ENCODE results near the gene NOTCH3. TPM values are rescaled to one million over a fixed set of nuclear protein-coding genes. Genes with fewer than 3 reads are reported as not detected.

The NOTCH3 gene
- total RNA-seq, 1 donor from 2014 or later: 21.7 TPM

DNA sequence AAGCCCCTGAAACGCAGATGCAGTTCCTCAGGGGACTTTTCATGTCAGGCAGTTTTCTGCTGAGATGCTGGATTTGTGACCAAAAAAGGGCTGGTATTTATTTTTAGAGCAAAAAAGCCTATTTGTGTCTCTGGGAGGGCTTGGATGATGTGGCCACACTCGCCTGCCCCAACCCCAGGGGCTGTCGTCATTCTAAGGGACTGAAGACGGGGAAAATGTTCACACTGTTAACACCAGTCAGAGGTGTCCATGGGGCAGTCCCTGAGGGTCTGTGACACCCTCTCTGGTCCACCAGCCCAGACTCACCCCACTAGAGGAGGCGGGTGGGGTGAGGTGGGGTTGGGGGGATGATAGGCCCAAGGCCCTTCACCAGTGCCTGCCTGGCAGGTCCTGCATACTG lies 47.3 kb upstream of the NOTCH3 start:
- no peak for DNase-seq
- H3K9me3 ChIP-seq (replicated peaks): no peaks in the 10 kb centered on the region
- TF ChIP-seq, protein P1, sequence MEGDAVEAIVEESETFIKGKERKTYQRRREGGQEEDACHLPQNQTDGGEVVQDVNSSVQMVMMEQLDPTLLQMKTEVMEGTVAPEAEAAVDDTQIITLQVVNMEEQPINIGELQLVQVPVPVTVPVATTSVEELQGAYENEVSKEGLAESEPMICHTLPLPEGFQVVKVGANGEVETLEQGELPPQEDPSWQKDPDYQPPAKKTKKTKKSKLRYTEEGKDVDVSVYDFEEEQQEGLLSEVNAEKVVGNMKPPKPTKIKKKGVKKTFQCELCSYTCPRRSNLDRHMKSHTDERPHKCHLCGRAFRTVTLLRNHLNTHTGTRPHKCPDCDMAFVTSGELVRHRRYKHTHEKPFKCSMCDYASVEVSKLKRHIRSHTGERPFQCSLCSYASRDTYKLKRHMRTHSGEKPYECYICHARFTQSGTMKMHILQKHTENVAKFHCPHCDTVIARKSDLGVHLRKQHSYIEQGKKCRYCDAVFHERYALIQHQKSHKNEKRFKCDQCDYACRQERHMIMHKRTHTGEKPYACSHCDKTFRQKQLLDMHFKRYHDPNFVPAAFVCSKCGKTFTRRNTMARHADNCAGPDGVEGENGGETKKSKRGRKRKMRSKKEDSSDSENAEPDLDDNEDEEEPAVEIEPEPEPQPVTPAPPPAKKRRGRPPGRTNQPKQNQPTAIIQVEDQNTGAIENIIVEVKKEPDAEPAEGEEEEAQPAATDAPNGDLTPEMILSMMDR (IDR thresholded peaks at IDR 0.05; ENCODE audit: borderline replicate concordance): no peak
- H3K27me3 ChIP-seq (ENCODE audit: low read depth): no peaks in the 10 kb centered on the region
- H3K27ac ChIP-seq (replicated peaks): peak overlapping the region; percentile 96
- no peak overlapping the region for H3K4me3 ChIP-seq
- peaks cover 51% of the 10 kb centered on the region for H3K36me3 ChIP-seq
- peaks cover 89% of the 10 kb centered on the region for H3K4me1 ChIP-seq
- intact Hi-C loops (cut with micrococcal nuclease): no loop called here

DNA sequence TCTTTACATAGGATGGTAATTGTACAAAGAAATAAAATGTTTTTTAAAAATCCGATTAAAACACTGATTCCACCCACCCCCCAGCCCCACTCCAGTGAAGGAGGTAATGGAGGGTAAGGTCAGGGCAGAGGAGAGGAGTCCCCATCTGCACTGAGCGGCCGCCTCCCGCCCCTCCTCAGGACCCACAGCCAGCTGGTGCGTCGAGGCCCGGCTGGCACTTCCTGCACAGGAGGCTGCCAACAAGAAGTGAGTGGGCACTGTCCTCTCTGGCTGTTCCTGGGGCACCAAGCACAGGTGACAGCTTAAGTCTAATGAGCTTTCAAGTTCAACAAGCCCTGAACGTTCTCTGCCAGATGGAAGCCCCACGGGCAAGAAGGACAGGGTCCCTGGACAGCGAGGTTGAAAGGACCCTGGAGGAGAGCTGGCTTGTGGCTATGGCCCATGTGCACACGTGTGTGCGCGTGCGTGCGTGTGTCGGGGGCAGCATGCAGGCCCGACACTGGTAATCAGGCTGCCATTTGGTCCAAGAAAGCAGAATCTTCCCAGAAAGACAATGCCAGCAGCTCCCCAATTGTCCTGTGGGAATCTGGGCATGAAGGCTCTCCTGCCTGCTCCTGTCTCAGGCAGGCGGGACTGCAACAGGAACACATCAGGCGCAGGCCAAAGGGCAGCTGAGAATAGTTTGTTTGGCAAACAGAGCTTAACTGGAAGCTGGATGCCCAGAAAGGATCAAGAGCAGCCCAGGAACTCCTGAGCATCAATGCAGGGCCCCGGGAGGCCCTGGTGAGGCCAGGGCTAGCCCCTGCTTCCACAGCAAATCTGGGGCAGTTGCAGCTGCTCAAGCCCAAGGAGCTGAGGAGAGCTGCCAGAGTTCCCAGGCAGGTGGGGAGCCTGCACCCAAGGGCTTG lies 46.6 kb upstream of the NOTCH3 start:
- H3K27me3 ChIP-seq (ENCODE audit: low read depth): no peaks in the 10 kb centered on the region
- no peak for DNase-seq
- no peak overlapping the region for H3K4me3 ChIP-seq
- peak overlapping the region; percentile 96 for H3K27ac ChIP-seq (replicated peaks)
- peaks cover 44% of the 10 kb centered on the region for H3K36me3 ChIP-seq
- H3K4me1 ChIP-seq: peaks cover 82% of the 10 kb centered on the region
- TF ChIP-seq, protein P1 (IDR thresholded peaks at IDR 0.05; ENCODE audit: borderline replicate concordance): no peak
- intact Hi-C loops (cut with micrococcal nuclease): no loop called here
- no peaks in the 10 kb centered on the region for H3K9me3 ChIP-seq (replicated peaks)

DNA sequence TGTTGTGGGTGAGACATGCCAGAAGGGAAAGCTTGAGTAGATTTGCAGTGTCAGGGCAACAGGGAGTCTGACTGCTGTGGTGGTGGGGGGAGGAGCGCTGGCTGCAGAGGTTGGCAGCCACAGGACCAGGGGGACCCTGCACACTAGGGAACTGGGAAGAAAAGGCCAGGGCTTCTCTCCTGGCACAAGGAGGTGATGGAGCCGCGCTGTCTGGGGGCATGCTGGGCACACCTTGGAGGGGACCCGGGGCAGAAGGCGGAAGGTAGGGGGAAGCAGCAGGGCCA lies 45.3 kb upstream of the NOTCH3 start:
- TF ChIP-seq, protein P1 (IDR thresholded peaks at IDR 0.05; ENCODE audit: borderline replicate concordance): no peak
- intact Hi-C loops (cut with micrococcal nuclease): no loop called here
- Histone ChIP-seq H3K4me3 (no peak overlapping the region), H3K4me1 (peaks cover 74% of the 10 kb centered on the region), H3K27ac (replicated peaks) (peak overlapping the region; percentile 96), H3K27me3 (ENCODE audit: low read depth) (no peaks in the 10 kb centered on the region), H3K36me3 (peaks cover 44% of the 10 kb centered on the region), H3K9me3 (replicated peaks) (no peaks in the 10 kb centered on the region)
- DNase-seq: no peak

DNA sequence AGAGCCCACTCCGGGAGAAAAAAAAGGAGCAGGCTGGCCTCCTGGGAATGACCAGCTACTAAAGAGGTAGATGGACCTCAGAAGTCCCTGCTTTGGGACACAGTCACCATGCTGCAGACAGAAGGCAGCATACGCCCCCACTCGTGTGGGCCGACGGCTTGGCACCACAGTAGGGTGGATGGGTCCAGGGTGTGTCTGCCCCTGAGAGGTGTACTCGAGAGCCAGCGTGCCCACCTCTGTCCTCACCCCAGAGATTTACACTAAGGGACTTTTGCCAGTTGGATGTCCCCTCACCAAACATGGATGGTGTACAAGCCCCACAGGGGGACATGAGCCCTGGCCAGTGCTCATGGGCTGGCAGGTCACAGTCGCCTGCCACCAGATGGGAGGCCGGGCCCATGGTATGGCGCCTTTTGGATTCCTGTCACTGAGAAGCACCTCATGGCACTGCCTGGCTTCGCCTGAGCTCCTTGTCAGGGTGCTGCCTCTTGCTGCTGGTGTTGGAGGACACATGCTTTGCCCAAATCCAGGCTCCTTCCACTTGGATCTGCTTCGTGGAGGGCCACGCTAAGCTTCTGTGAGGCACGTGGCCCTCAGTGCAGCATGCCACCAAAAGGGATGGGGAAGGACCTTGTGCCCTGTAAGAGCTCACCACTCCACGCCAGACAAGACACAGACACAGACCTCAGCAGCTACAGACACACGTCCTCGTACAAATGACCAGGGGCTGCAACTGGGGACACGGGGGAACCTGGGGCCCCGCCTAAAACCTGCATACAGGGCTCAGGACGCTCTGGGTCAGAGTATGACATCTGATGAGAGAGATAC lies 44.8 kb upstream of the NOTCH3 start:
- DNase-seq: no peak
- Histone ChIP-seq H3K36me3 (peaks cover 48% of the 10 kb centered on the region), H3K27ac (replicated peaks) (peak overlapping the region; percentile 96), H3K4me1 (peaks cover 71% of the 10 kb centered on the region), H3K9me3 (replicated peaks) (no peaks in the 10 kb centered on the region), H3K4me3 (no peak overlapping the region), H3K27me3 (ENCODE audit: low read depth) (no peaks in the 10 kb centered on the region)
- TF ChIP-seq, protein P1 (IDR thresholded peaks at IDR 0.05; ENCODE audit: borderline replicate concordance): no peak
- intact Hi-C loops (cut with micrococcal nuclease): no loop called here

DNA sequence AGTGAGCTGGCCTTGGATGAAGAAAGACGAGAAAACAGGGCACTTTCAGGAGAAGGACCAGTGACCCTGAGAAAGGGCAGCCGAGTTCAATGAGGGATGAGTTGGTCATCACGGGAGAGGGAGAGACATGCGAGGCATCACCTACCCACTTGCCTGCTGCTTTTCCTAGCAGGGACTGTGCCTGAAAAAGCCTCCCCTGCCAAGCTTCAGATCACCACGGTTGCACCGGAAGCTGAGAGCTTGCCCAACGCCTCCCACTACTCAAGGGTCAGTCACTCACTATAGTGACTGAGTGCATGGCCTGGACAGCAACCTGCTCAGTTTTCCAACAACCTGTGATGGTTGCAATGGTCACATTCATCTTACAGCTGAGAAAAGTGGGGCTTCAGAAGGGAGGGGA lies 44.0 kb upstream of the NOTCH3 start:
- Histone ChIP-seq H3K27ac (replicated peaks) (peak overlapping the region; percentile 96), H3K9me3 (replicated peaks) (no peaks in the 10 kb centered on the region), H3K4me3 (no peak overlapping the region), H3K4me1 (peaks cover 63% of the 10 kb centered on the region), H3K27me3 (ENCODE audit: low read depth) (no peaks in the 10 kb centered on the region), H3K36me3 (peaks cover 56% of the 10 kb centered on the region)
- TF ChIP-seq, protein P1 (IDR thresholded peaks at IDR 0.05; ENCODE audit: borderline replicate concordance): no peak
- no peak for DNase-seq
- intact Hi-C loops (cut with micrococcal nuclease): no loop called here
